NT2/D1 (cell line): ENCODE results near the gene CARS2.

Experiments
- DNase-seq: peaks from one replicate; pipeline ENCODE4 v3.0.0-alpha.2; 2011; ENCODE audit warnings: low read depth, low spot score
- H3K27me3 ChIP-seq: 2 replicates; pipeline ENCODE4 v1.6.0; 2011; ENCODE audit warnings: mild to moderate bottlenecking; ENCODE audit not compliant: insufficient read length, insufficient read depth
- H3K36me3 ChIP-seq: 2 replicates; pipeline ENCODE4 v1.6.1; 2011; ENCODE audit warnings: mild to moderate bottlenecking, low read length, mixed read lengths; ENCODE audit not compliant: insufficient read depth, insufficient read length
- H3K4me1 ChIP-seq: 2 replicates; pipeline ENCODE4 v1.5.1; 2011; ENCODE audit not compliant: insufficient read depth, insufficient read length
- H3K4me3 ChIP-seq: 2 replicates; pipeline ENCODE4 v1.5.1; 2011; ENCODE audit warnings: low read depth; ENCODE audit not compliant: insufficient read length
- H3K9ac ChIP-seq: 2 replicates; pipeline ENCODE4 v1.6.0; 2011; ENCODE audit warnings: low read depth; ENCODE audit not compliant: insufficient read length
- H3K9me3 ChIP-seq: 2 replicates; pipeline ENCODE4 v1.5.1; 2011; ENCODE audit warnings: mild to moderate bottlenecking, low read length; ENCODE audit not compliant: insufficient read depth
- SUZ12 ChIP-seq: IDR thresholded peaks from 2 replicates; pipeline ENCODE4 v1.6.1; 2011; ENCODE audit not compliant: insufficient read length, insufficient read depth; ENCODE audit errors: extremely low read depth
- YY1 ChIP-seq: IDR thresholded peaks from 2 replicates; pipeline ENCODE4 v1.6.1; 2011; ENCODE audit not compliant: insufficient read length, insufficient read depth
- ZNF274 ChIP-seq: IDR thresholded peaks from 2 replicates; pipeline ENCODE4 v1.6.1; 2011; ENCODE audit warnings: mild to moderate bottlenecking, low read depth, low read length

Gene CARS2

GRCh38 chr13:110714797-110715394 is 9.0 kb upstream of the CARS2 start:
- peaks cover 13% of the 10 kb centered on the region for H3K36me3 ChIP-seq
- peak overlapping the region; percentile 89 for H3K9ac ChIP-seq
- H3K27me3 ChIP-seq: no peaks in the 10 kb centered on the region
- no peak for DNase-seq
- TF ChIP-seq YY1 (no peak), ZNF274 (no peak), SUZ12 (no peak)
- H3K9me3 ChIP-seq: no peaks in the 10 kb centered on the region
- H3K4me1 ChIP-seq: no peaks in the 10 kb centered on the region
- peak overlapping the region; percentile 88 for H3K4me3 ChIP-seq

DNA sequence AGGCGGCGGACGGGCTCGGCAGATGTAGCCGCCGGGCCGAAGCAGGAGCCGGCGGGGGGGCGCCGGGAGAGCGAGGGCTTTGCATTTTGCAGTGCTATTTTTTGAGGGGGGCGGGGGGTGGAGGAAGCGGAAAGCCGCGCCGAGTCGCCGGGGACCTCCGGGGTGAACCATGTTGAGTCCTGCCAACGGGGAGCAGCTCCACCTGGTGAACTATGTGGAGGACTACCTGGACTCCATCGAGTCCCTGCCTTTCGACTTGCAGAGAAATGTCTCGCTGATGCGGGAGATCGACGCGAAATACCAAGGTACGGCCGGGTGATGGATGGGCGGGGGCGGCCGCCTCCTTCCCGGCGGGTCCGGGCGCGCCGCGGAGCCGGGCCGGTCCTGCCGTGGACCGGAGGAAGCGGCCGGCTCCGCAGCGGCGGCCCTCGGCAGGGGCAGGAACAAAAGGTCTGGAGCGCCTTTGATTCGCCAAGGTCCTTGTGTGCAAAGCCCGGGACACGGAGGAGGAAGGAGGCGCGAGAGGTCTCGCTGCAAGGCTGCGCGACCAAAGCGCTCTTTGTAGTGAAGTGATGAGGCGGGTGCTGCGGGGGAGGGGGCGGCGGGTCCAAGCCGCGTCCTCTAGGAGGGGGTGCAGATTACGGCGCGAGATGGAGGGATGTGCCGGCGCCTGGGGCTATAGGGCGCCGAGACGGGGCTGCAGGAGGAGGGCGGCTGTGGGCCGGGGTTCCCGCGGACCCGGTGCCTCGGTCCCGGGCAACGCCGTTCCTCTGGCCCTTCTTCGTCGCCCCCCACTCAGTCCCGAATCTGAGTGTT is 8.3 kb upstream of the CARS2 start:
- Histone ChIP-seq H3K27me3 (no peaks in the 10 kb centered on the region), H3K4me1 (no peaks in the 10 kb centered on the region), H3K9me3 (no peaks in the 10 kb centered on the region), H3K9ac (peak overlapping the region; percentile 89), H3K4me3 (peak overlapping the region; percentile 88), H3K36me3 (peaks cover 6% of the 10 kb centered on the region)
- peak; percentile 30 for DNase-seq
- no peak for TF ChIP-seq ZNF274
- no peak for TF ChIP-seq SUZ12
- TF ChIP-seq YY1: no peak

GRCh38 chr13:110713642-110713952 is 7.7 kb upstream of the CARS2 start, which contains the start of gene ING1:
Gene ING1 (plus strand): TSS chr13:110713700. CDS start chr13:110714150, 450 bp downstream.
- TF ChIP-seq SUZ12: no peak
- no peak for TF ChIP-seq ZNF274
- TF ChIP-seq YY1: no peak
- peak within 1 kb of the TSS; percentile 94 for H3K9ac ChIP-seq
- H3K9me3 ChIP-seq: no peaks in the 10 kb centered on the region
- no peaks in the 10 kb centered on the region for H3K27me3 ChIP-seq
- H3K4me1 ChIP-seq: no peaks in the 10 kb centered on the region
- no peaks in the 10 kb centered on the region for H3K36me3 ChIP-seq
- H3K4me3 ChIP-seq: peak within 1 kb of the TSS; percentile 96
- no peak for DNase-seq

DNA sequence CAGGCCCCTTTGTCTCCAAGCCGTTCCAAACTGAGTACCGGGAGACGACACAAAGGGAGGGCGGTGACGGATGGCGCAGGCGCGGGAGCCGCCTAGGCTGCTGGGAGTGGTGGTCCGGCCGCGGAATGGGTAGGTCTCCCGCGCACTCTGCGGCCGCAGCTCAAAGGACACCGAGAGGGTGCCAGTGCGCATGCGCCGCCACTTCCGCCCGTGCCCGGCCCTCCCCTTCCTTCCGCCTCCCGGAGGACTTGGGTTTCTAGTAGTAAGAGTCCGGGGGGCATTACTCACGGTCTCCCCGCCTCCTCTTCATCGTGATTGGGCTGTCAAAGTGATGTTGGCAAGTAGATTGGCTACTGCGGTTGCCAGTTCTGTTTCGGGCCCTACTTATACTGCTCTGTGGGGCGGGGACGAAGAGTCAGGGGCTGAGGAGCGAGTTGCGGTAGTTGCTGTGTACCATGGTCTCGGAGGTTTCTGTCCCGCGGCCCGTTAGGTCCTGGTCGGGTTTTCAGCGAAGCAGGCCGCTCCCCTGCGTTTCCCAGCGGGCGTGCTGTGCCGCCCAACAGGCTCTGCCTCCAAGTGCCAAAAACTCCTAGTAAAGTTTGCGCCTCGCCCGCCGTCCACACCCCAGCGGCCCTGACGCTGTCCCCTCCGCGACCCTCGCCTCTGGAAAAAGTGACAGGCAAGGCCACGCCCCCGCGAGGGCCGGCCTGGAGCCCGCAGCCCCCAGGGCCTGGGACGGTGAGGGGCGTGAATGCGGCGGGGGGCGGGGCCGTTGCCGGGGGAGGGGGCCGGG is 7.1 kb upstream of the CARS2 start:
- Histone ChIP-seq H3K27me3 (no peaks in the 10 kb centered on the region), H3K9ac (peak overlapping the region; percentile 94), H3K4me1 (no peaks in the 10 kb centered on the region), H3K4me3 (peak overlapping the region; percentile 96), H3K9me3 (no peaks in the 10 kb centered on the region), H3K36me3 (no peaks in the 10 kb centered on the region)
- DNase-seq: peak; percentile 98
- no peak for TF ChIP-seq SUZ12
- TF ChIP-seq YY1: no peak

DNA sequence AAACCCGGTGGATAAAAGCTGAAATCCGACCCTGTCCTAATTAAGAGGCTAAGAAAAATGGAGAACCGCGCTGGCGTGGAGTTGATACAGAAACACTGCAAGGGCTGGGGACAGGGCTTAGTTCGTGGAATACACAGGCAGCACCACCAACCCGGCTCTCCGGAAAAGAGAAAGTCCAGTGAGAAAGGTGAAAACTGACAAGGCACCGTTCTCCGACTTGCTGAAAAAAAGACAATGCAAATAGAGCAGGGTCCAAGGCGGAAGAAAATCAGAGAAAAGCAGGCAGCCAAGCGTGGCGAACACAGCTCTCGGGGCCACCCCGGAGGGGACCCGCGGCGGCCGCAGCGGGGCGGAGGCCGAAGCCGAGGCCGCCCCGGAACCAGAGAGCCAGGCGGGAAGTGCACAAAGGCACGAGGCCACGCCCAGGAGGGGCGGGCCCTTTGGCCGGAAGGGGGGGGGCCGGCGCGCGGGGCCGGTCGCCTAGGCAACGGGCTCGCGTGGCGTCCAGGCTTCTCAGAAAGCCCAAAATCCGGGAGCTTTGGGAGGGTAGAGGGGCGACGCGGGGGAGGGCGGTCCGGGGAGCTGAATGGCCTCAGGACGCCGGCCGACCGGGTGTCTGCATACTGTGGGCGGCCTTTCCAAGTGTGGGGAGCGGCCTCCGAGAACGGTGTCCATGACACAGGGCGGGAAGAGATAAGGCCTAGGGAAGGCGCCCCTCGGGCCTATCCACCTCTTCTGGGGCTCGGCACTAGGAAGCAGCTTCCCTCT is 6.3 kb upstream of the CARS2 start:
- no peaks in the 10 kb centered on the region for H3K9me3 ChIP-seq
- H3K36me3 ChIP-seq: no peaks in the 10 kb centered on the region
- H3K27me3 ChIP-seq: no peaks in the 10 kb centered on the region
- peak overlapping the region; percentile 94 for H3K9ac ChIP-seq
- no peaks in the 10 kb centered on the region for H3K4me1 ChIP-seq
- TF ChIP-seq SUZ12: no peak
- no peak for TF ChIP-seq ZNF274
- TF ChIP-seq YY1: no peak
- DNase-seq: peak; percentile 82
- H3K4me3 ChIP-seq: peak overlapping the region; percentile 96

GRCh38 chr13:110706570-110707372 is 855 bp upstream of the CARS2 start:
- Histone ChIP-seq H3K9me3 (no peaks in the 10 kb centered on the region), H3K27me3 (no peaks in the 10 kb centered on the region), H3K4me3 (peak overlapping the region; percentile 45), H3K9ac (peak overlapping the region; percentile 86), H3K4me1 (peaks cover 8% of the 10 kb centered on the region), H3K36me3 (peaks cover 21% of the 10 kb centered on the region)
- TF ChIP-seq YY1: no peak
- no peak for TF ChIP-seq SUZ12
- TF ChIP-seq ZNF274: no peak
- no peak for DNase-seq
